ENCODE data around the gene ZBTB40. TPM values are rescaled to one million over a fixed set of nuclear protein-coding genes. Genes with fewer than 3 reads are reported as not detected.
A peak's percentile ranks its signal among the peaks of the same experiment; 100 is the strongest.

Gene ZBTB40
- total RNA-seq, 1 donor from 2014 or later, result 10.2 TPM

DNA sequence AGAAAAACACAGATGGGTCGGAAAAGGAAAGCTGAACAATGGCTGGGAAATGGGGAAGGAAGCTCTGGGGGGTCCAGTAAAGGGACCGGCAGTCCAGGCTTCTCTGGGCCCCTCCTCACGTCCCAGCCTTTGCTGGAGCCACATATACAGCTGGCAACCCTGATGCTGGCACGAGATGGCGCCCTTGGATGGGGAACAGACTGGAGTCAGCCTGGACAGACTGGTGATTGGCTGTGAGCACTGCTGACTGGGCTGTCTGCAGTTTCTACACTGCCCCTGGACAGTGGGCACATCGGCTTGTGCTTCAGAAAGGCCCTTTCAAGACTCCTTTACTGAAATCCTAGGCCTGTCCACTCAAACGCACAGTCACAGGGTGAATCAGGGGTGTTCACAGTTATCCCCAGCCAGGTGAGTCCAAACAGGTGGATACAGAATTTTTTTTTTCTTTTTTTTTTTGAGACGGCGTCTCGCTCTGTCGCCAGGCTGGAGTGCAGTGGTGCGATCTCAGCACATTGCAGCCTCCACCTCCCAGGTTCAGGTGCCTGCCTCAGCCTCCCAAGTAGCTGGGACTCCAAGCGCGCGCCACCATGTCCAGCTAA is 31.1 kb upstream of the ZBTB40 start:
- no peak for FAIRE-seq
- peak; percentile 51 to 82 for DNase-seq (ENCODE audit: low spot score in 2 of 2)

DNA sequence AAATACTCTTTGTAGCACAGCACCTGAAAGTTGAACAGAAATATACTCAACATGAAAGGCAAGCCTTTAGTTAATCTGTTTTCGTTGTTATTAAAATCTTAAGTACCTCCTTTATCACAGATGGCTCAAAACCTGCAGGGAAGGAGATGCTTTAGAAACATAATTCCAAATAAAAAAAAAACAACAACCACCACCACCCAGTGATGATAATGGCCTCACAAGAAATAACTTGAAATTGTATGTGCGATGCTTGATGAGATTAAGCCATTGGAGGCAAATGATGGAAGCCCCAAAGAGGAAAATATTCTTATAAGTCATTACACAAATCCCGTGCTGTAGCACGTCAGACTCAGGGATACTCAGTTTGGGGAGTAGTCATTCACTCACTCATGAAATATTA is 24.9 kb upstream of the ZBTB40 start:
- no peak for FAIRE-seq
- DNase-seq (ENCODE audit: low spot score in 2 of 2), result no peak

DNA sequence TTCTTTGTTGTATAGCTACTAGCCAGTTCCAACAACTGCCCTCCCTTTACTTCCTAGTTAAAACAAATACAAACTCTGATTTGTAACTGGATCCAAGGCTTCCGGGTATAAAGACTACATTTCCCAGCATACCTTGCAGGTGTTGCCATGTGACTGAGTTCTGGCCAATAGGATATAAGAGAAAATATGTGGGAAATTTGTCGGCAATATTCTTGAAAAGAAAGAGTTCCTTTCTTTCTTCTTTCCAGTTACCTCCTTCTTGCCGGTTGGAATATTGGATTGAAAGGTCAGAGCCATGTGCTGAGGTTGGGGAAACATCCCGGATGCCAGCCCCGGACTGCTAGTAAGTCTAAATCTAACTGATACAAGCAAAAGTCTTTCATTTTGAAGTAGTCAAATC is 23.0 kb upstream of the ZBTB40 start:
- FAIRE-seq, result no peak
- no peak for DNase-seq (ENCODE audit: low spot score in 2 of 2)

DNA sequence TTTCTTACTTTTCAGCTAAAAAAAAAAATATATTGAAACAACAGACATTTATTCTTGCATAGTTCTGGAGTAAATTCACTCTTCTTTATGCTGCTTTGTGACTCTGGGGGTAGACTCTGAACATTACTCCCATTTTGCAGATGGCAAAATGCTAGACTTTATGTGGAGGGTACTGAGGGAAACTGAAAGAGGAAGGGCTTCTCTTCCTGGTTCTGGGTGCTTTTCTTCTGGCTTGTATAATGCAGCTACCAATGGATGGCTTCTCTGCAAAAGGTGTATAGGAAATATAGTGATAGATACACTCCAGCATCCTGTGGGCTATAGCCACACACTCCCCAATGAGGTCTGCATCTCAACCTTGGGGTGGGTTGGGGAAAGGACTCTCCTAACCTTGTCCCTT is 19.7 kb upstream of the ZBTB40 start:
- DNase-seq (ENCODE audit: low spot score in 2 of 2), result no peak
- no peak for FAIRE-seq

DNA sequence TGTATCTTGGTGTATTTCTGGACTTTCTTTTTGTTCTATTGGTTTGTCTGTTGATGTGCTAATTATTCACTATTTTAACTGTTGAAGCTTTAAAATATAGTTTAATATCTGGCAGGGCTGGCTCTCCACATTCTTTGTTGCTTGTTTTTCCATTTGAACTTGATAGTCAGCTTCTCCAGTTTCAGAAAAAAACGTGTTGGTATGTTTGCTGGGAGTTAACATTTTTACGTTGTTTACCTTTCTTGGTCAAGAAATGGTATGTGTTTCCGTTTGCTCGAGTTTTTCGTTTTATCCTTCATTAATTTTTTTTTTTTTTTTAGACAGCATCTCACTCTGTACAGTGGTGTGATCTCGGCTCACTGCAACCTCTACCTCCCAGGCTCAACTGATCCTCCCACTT is 16.9 kb upstream of the ZBTB40 start:
- DNase-seq (ENCODE audit: low spot score in 2 of 2) (no peak), FAIRE-seq (no peak)

DNA sequence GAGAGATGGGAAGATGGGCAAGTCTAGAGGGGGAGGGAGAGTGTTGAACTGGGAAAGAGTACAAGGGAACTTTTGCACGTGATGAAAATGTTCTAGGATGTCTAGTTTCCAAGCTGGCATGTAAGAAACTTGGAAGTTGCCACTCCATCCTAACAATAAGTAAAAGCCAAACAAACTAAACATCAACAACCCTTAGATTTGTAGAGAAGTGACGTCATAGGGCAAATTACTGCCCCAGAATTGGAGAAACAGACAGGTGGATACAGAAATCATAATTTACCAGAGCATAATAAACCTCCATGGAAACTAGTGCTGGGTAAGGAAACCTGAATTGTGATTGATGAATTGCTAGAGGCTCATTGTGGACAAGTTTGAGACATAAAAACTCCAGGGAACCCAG is 14.7 kb upstream of the ZBTB40 start:
- DNase-seq (ENCODE audit: low spot score in 2 of 2) (no peak), FAIRE-seq (no peak)

DNA sequence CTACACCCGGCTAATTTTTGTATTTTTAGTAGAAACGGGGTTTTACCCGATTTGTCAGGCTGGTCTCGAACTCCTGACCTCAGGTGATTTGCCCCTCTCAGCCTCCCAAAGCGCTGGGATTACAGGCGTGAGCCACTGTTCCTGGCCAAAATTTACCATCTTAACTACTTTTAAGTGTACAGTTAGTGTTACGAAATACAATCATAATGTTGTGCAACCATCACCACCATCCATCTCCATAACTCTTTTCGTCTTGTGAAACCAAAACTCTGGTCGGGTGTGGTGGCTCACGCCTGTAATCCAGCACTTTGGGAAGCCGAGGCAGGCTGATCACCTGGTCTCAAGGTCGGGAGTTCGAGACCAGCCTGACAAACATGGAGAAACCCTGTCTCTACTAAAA is 14.1 kb upstream of the ZBTB40 start:
- FAIRE-seq (no peak), DNase-seq (ENCODE audit: low spot score in 2 of 2) (no peak)

DNA sequence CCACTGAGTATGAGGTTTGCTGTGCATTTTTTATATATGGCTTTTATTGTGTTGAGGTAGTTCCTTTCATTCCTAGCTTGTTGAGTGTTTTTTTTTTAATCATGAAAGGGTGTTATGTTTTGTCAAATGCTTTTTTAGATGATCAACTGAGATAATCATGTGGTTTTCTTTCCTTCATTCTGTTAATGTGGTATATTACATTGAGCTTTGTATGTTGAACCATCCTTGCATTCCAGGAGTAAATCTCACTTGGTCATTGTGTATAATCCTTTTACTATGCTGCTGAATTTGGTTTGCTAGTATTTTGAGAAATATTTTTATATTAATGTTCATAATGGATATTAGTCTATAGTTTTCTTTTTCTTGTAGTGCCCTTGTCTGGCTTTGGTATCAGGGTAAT is 11.1 kb upstream of the ZBTB40 start:
- no peak for DNase-seq (ENCODE audit: low spot score in 2 of 2)
- no peak for FAIRE-seq

DNA sequence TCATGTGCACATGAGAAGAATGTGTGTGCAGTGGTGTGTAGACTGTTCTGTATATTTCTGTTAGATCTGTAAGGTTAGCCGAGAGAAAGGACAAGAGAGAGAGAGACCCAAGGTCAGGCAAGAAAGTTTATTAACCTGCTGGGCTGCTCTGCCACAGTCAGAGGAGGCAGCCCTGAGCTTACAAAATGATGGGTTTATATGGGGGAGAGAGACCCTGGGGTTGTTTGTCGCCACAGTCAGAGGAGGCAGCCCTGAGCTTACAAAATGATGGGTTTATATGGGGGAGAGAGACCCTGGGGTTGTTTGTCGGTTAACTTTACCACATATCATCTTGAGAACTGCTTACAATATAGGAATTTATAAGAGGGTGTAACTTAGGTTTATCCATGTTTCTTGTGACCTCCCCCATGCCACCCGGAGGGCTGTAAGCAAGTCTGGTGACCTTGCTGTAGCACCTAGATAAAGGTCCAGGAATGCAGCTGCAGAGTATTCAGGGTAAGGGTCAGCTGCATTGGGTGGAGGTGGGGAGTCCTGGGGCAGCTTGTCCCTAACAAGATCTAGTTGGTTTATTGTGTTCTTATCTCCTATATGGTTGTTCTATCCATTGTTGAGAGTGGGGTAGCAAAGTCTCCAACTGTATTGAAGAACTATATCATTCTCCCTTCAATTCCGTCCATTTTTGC is 9.3 kb upstream of the ZBTB40 start:
- DNase-seq (ENCODE audit: low spot score in 2 of 2) (no peak), FAIRE-seq (no peak)

DNA sequence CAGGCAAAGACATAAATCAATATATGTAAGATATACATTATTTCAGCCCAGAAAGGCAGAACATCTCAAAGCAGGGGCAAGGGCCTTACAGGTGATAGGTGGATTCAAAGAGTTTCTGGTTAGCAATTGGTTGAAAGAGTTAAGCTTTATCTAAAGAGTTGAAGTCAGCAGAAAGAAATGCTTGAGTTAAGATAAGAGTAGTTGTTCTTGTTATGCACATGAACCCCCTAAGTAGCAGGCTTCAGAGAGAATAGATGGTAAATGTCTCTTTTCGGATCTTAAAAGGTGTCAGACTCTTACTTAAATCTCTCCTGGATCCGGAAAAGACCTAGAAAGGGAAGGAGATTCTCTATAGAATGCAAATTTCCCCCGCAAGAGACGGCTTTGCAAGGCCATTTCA is 8.3 kb upstream of the ZBTB40 start:
- no peak for FAIRE-seq
- no peak for DNase-seq (ENCODE audit: low spot score in 2 of 2)

DNA sequence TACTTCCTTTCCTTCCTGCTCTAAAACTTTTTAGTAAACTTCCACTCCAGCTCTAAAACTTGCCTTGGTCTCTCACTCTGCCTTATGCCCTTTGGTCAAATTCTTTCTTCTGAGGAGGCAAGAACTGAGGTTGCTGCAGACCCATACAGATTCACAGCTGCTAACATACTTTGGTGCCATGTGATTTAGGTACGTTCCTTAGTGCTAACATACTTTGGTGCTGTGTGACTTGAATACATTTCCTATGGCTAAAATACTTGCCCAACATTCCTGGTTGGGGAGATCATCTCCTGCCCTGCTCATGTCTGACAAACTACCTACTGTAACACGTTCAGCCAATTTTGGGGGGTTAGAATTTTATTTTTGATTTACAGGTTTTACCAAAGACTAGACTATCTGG is 6.8 kb upstream of the ZBTB40 start:
- FAIRE-seq (no peak), DNase-seq (ENCODE audit: low spot score in 2 of 2) (no peak)

DNA sequence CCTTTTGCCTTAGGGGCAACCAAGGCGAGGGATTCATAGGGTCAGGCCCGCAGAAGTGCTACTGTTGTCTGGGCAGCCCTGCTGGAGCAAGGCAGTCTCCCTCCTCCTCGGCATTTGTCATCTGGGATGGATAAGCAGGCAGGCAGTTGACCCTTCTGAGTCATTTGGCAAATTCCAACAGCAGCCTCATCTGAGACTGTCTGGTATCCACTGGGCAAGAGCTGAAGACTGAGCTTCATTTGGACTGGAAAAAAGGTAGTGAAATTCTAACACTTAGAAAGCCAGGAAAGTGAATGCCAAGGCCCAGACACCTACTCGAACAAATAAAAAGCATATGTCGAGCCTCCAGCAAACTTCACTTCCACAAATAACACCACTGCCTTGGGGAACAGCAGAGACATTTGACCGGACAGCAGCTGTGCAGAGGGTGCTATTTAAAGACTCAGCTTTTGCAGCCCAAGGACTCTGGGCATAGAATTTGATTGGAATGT is 4.0 kb upstream of the ZBTB40 start:
- FAIRE-seq, result no peak
- no peak for DNase-seq (ENCODE audit: low spot score in 2 of 2)

DNA sequence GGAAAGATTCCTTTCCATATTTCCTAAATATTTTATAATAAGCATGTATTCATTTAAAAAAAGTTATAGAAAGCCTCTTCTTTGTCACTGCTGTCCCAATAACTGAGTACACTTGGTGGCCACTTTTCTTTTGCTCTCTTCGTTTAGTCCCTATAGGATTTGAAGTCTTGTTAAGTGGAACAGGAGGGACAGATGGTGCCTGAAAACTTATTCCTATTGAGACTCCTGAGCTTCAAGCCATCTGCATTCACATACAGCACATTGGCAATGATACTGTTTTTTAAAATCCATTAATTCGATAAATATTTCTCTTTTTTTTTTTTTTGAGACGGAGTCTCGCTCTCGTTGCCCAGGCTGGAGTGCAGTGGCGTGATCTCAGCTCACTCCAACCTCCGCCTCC is 2.0 kb upstream of the ZBTB40 start:
- DNase-seq (ENCODE audit: low spot score in 2 of 2) (no peak), FAIRE-seq (no peak)

DNA sequence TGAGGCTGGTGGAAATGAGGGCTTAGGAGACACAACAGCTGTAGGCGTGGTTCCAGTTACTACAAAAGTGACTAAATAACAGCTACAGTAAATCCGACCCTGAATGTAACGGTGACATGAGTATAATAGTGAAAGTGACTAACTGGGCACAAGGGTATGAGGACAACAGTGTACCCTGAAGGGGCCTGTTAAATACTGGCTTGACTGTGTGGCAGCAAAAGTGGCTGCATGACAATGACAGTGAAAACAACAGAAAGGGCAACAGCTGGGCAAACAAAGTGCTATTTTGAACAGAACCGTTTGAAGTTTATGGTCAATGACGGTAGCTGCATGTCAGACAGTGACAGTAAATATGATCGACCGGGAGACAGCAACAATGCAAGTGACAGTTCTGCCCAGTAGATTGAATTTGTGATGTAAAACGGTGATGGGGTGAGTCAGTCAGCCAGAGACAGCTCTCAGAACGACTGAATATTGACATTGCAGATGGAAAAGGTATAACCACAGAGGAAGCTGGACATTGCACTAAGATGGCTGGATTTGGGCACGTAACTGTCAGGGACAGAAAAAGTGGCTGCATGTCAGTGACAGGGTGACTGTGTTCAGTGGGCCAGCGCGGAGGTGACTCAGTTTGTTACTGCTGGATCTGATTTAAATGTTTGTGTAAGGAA is 1.2 kb upstream of the ZBTB40 start:
- FAIRE-seq, result no peak

DNA sequence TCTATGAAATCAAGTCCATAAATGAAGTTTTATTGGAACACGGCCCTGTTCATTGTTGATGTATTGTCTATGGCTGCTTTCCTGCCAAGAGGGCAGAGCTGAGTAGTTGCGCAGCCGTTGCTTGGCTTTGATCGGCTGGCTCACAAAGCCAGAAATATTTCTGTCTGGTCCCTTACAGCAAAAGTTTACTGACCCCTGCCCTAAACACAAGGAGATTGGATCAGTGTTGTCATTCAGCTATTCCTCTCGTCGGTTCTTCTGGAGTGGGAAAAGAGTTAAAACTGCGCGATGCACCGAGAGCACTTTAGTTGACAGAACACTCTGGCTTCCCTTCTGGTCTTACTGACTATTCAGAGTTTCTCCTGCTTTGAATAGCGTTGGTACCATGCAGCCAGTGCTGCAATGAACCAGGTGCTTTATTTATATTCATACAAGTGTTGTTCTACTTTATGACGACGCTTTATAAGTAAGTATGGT is 868 bp downstream of the ZBTB40 start:
- FAIRE-seq, result no peak

More for the DNA sequence above, 1.2 kb upstream of the ZBTB40 start:
- DNase-seq (ENCODE audit: low spot score in 2 of 2), result no peak

DNA sequence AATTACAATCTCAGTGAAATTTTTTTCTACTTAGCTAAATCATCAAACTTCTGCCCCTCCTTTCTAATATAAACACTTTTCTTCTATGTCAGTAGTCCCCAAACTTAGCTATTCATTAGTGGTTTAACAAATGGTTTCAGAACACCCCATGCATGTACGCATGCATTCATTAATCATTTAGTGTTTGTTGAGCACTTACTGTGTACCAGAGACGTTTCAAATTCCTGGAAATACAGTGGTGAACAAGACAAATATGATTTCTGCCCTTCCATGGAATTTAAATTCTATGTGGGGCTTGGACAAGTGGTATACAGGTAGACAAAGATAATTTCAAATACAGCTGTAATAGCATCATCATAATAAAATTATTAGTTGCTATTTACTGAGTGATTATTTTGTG is 1.5 kb downstream of the ZBTB40 start:
- DNase-seq (ENCODE audit: low spot score in 2 of 2), result no peak
- no peak for FAIRE-seq

More for the DNA sequence above, 868 bp downstream of the ZBTB40 start:
- no peak for DNase-seq (ENCODE audit: low spot score in 2 of 2)

DNA sequence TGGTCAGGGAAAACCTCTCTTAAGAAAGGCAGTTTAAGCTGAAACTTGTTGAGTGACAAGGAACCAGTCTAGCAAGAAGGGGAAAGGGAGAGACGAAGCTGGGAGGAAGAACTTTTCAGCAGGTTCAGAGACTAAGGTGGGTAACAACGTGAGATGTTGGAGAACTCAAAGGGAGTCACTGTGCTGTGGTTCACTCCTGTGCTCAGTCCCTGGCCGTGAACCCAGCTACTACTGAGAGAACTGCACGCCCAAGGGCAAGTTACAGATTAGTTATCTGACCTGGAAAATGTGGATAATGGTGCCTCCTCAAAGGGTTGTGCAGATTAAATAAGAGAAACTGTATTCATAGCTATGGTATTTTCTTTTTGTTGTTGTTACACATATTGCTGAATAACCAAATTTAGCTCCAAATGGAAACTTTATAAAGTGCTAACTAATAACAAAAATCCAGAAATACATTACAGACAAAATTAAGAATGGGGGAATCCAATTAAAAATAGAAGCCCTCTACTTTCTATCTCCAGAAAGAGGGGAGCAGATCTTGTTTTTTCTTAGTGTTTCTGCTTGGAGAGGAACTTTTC is 2.9 kb downstream of the ZBTB40 start:
- DNase-seq (ENCODE audit: low spot score in 2 of 2), result no peak
- FAIRE-seq, result no peak

DNA sequence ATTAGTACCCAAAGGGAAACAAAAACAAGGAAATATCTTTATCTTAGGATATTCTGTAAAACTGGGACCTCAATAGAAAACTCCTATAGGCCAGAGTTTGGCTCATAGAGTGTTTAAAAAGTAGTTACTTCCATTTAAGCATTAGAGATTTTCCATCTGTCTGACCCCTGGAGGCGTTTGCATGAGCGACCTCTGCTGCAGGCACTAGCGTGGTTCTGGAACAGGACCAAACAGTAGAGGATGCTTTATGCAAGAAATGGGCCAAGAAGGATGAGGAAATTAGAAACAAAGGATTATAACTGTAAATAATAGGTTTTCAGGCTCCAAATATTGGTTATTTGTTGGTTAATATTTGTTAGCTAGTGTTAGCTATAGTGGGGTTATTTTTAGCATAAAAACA is 5.7 kb downstream of the ZBTB40 start:
- FAIRE-seq, result no peak
- DNase-seq (ENCODE audit: low spot score in 2 of 2), result no peak

DNA sequence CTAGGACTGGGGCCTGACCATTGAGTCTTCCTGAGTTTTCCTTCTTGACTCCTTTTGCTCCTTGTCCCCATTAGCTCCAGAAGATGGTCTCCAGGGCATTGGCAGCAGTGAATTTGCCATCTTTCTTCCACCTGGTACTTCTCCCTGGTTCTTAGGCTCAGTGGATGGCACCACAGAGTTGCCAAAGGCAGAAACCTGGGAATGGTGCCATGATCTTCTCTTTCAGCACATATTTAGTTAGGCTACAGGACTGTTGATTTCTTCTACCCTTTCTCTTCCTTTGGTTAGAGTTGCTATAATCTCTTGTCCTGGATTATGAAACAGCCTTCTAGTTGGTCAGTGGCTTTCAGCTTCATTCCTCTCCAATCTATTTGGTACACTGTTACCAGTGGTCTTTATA is 6.2 kb downstream of the ZBTB40 start:
- DNase-seq (ENCODE audit: low spot score in 2 of 2), result no peak
- FAIRE-seq, result no peak

DNA sequence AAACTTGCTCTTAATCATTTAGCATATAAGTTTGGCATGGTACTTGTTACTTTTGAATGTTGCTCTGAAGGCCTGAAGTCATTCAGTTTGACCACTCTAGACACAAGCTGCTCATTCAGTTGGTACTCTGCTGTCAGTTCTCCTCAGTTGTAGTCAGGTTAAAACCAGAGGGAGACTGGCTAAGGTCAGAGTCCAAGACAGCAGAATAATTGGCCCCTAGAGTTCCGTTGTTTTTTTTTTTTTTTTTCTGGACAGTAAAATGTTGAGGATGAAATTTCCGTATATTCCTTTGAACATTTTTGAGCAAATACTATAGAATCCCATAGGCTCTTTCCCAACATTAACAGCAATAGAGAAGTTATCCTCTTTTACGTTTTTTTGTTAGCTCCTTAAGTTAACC is 9.4 kb downstream of the ZBTB40 start:
- DNase-seq (ENCODE audit: low spot score in 2 of 2) (no peak), FAIRE-seq (no peak)

Data from frontal cortex (tissue), 4 donors.